Measurements from ENCODE around the gene LRRC63. TPM values are rescaled to one million over a fixed set of nuclear protein-coding genes. Genes with fewer than 3 reads are reported as not detected.

Gene LRRC63
- total RNA-seq, 1 experiment from 2014 or later: not detected

DNA sequence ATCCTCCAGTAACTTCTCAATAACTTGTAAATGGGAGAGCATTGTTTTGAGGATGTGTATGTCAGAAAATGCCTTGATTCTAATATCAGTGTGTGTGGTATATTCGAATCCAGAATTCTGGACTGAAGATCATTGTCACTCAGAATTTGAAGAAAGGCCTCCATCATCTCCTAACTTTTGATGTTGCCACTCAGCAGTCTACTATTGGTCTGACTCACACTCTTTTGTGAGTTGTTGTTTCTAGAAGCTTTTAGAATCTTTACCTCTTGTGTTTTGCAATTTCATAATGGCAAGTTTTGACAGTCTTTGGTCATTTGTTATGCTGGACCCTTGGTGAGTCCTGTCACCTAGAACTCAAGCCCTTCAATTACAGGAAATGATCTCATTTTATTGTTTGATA, 98.3 kb downstream of the LRRC63 start:
- Mint-ChIP-seq H3K4me1 (ENCODE audit: low read depth, unreplicated experiment) (peaks cover under 1% of the 10 kb centered on the region), H3K4me3 (ENCODE audit: unreplicated experiment) (no peak overlapping the region), H3K9me3 (ENCODE audit: unreplicated experiment) (peaks cover 3% of the 10 kb centered on the region), H3K27me3 (ENCODE audit: insufficient read depth, unreplicated experiment) (no peaks in the 10 kb centered on the region), H3K27ac (ENCODE audit: unreplicated experiment) (no peak overlapping the region), H3K36me3 (ENCODE audit: insufficient read depth, unreplicated experiment) (no peaks in the 10 kb centered on the region)
- Histone ChIP-seq H3K27me3 (replicated peaks; ENCODE audit: control insufficient read depth, insufficient read depth, low read length) (no peaks in the 10 kb centered on the region), H3K4me1 (no peaks in the 10 kb centered on the region), H3K36me3 (ENCODE audit: control insufficient read depth, insufficient read depth, low read length) (no peaks in the 10 kb centered on the region), H3K4me3 (ENCODE audit: low read depth, low read length) (no peak overlapping the region), H3K9me3 (no peaks in the 10 kb centered on the region)
- TF ChIP-seq, protein P1, sequence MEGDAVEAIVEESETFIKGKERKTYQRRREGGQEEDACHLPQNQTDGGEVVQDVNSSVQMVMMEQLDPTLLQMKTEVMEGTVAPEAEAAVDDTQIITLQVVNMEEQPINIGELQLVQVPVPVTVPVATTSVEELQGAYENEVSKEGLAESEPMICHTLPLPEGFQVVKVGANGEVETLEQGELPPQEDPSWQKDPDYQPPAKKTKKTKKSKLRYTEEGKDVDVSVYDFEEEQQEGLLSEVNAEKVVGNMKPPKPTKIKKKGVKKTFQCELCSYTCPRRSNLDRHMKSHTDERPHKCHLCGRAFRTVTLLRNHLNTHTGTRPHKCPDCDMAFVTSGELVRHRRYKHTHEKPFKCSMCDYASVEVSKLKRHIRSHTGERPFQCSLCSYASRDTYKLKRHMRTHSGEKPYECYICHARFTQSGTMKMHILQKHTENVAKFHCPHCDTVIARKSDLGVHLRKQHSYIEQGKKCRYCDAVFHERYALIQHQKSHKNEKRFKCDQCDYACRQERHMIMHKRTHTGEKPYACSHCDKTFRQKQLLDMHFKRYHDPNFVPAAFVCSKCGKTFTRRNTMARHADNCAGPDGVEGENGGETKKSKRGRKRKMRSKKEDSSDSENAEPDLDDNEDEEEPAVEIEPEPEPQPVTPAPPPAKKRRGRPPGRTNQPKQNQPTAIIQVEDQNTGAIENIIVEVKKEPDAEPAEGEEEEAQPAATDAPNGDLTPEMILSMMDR (IDR thresholded peaks at IDR 0.05; ENCODE audit: insufficient read depth in 1 of 2, low read depth in 1 of 2, low read length in 1 of 2, severe bottlenecking in 1 of 2, unreplicated experiment in 1 of 2): no peak
- intact Hi-C loops (cut with micrococcal nuclease; ENCODE audit: unreplicated experiment): no loop called here
- ChIA-PET CTCF (no interaction called here), POLR2A (no interaction called here)
- no TSS peak for BruUV-seq (replicated peaks)
- no peak for DNase-seq

DNA sequence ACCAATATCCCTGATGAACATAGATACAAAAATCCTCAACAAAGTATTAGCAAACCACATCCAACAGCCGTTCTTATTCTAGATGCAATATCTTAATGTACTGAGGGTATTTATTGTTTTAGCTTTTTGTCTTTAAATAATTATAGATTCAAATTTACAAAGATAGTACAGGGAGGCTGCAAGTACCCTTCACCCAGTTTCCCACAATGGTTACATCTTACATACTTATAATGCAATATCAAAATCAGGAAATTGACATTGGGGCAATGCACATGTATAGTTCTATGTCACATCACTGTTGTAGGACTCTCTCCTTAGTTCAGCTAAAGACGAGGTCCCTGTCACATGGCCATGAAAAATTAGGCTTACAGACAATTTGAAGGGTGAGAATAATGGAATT, 99.5 kb downstream of the LRRC63 start:
- Histone ChIP-seq H3K4me1 (no peaks in the 10 kb centered on the region), H3K27me3 (replicated peaks; ENCODE audit: control insufficient read depth, insufficient read depth, low read length) (no peaks in the 10 kb centered on the region), H3K4me3 (ENCODE audit: low read depth, low read length) (no peak overlapping the region), H3K36me3 (ENCODE audit: control insufficient read depth, insufficient read depth, low read length) (no peaks in the 10 kb centered on the region), H3K9me3 (no peaks in the 10 kb centered on the region)
- BruUV-seq (replicated peaks): no TSS peak
- intact Hi-C loops (cut with micrococcal nuclease; ENCODE audit: unreplicated experiment): no loop called here
- H3K4me3 Mint-ChIP-seq (ENCODE audit: unreplicated experiment): no peak overlapping the region
- H3K9me3 Mint-ChIP-seq (ENCODE audit: unreplicated experiment): peaks cover 11% of the 10 kb centered on the region
- H3K4me1 Mint-ChIP-seq (ENCODE audit: low read depth, unreplicated experiment): peaks cover 7% of the 10 kb centered on the region
- ChIA-PET POLR2A (no interaction called here), CTCF (no interaction called here)
- no peaks in the 10 kb centered on the region for H3K36me3 Mint-ChIP-seq (ENCODE audit: insufficient read depth, unreplicated experiment)
- TF ChIP-seq, protein P1 (IDR thresholded peaks at IDR 0.05; ENCODE audit: insufficient read depth in 1 of 2, low read depth in 1 of 2, low read length in 1 of 2, severe bottlenecking in 1 of 2, unreplicated experiment in 1 of 2): no peak
- no peaks in the 10 kb centered on the region for H3K27me3 Mint-ChIP-seq (ENCODE audit: insufficient read depth, unreplicated experiment)
- no peak for DNase-seq
- no peak overlapping the region for H3K27ac Mint-ChIP-seq (ENCODE audit: unreplicated experiment)

DNA sequence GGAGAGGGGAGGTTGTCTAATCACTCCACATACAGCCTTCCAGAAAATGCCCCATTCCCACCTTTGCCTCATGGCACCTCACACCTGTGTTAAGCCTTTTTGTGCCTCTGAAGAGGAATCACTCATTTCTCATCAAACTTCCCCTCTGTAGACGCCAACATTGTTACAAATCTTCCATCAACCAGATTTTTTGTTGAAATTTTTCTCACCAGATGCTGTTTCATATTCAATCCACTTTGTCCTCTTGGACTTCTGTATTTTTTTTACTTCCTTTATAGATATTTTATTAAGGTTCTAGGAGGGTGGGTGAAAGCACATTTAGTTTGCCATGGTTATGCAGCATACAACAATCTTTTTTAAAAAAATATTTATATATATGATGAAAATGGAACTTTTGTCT, 101.3 kb downstream of the LRRC63 start:
- H3K4me1 Mint-ChIP-seq (ENCODE audit: low read depth, unreplicated experiment): peaks cover 7% of the 10 kb centered on the region
- no peaks in the 10 kb centered on the region for H3K27me3 Mint-ChIP-seq (ENCODE audit: insufficient read depth, unreplicated experiment)
- no peak overlapping the region for H3K27ac Mint-ChIP-seq (ENCODE audit: unreplicated experiment)
- Histone ChIP-seq H3K9me3 (no peaks in the 10 kb centered on the region), H3K27me3 (replicated peaks; ENCODE audit: control insufficient read depth, insufficient read depth, low read length) (no peaks in the 10 kb centered on the region), H3K36me3 (ENCODE audit: control insufficient read depth, insufficient read depth, low read length) (no peaks in the 10 kb centered on the region), H3K4me3 (ENCODE audit: low read depth, low read length) (no peak overlapping the region), H3K4me1 (no peaks in the 10 kb centered on the region)
- ChIA-PET POLR2A (no interaction called here), CTCF (no interaction called here)
- H3K4me3 Mint-ChIP-seq (ENCODE audit: unreplicated experiment): no peak overlapping the region
- TF ChIP-seq, protein P1 (IDR thresholded peaks at IDR 0.05; ENCODE audit: insufficient read depth in 1 of 2, low read depth in 1 of 2, low read length in 1 of 2, severe bottlenecking in 1 of 2, unreplicated experiment in 1 of 2): no peak
- no peaks in the 10 kb centered on the region for H3K36me3 Mint-ChIP-seq (ENCODE audit: insufficient read depth, unreplicated experiment)
- peaks cover 11% of the 10 kb centered on the region for H3K9me3 Mint-ChIP-seq (ENCODE audit: unreplicated experiment)
- intact Hi-C loops (cut with micrococcal nuclease; ENCODE audit: unreplicated experiment): no loop called here
- DNase-seq: no peak
- no TSS peak for BruUV-seq (replicated peaks)

Data from Caco-2 (cell line).